ENCODE measurements around the gene YDJC. TPM values are rescaled to one million over a fixed set of nuclear protein-coding genes. Genes with fewer than 3 reads are reported as not detected.
"Not testable (repeated sequence)": the region's sequence is repeated elsewhere in the genome, so short reads cannot be mapped to it uniquely, and the experiment has no call there.

Gene YDJC
- total RNA-seq, 1 donor from 2014 or later = not detected

DNA sequence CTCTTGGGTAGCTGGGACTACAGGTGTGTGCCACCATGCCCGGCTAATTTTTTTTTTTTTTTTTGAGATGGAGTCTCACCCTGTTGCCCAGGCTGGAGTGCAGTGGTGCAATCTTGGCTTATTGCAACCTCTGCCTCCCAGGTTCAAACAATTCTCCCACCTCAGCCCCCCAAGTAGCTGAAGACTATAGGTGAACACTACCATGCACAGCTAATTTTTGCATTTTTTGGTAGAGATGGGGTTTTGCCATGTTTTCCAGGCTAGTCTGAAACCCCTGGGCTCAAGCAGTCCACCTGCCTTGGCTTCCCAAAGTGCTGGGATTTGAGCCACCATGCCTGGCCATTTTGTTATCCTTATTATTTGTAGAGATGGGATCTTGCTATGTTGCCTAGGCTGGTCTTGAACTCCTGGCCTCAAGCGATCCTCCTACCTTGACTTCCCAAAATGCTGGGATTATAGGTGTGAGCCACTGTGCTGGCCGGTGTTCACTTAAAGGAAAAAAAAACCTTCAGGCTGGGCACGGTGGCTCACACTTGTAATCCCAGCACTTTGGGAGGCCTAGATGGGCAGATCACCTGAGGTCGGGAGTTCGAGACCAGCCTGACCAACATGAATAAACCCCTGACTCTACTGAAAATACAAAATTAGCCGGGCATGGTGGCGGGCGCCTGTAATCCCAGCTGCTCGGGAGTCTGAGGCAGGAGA lies 48.7 kb downstream of the YDJC start:
- DNase-seq (ENCODE audit: low spot score) = not testable (repeated sequence)

DNA sequence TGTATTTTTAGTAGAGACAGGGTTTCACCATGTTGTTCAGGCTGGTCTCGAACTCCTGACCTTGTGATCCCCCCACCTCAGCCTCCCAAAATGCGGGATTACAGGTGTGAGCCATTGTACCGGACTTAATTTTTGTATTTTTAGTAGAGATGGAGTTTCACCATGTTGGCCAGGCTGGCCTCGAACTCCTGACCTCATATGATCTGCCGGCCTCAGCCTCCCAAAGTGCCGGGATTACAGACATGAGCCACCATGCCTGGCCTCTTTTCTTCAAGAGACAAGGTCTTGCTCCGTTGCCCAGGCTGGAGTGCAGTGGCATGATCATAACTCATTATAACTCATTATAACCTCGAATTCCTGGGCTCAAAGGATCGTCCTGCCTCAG lies 49.2 kb downstream of the YDJC start:
- not testable (repeated sequence) for DNase-seq (ENCODE audit: low spot score)

DNA sequence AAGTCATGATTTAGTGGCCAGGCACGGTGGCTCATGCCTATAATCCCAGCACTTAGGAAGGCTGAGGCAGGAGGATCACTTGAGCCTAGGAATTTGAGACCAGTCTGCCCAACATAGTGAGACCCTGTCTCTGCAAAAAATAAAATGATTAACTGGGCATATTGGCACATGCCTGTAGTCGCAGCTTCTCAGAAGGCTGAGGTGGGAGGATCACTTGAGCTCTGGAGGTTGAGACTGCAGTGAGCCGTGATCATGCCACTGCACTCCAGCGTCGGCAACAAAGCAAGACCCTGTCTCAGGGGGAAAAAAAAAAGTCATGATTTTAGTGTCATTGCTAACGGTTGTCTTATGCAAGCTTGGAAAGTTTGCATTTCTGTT lies 50.4 kb downstream of the YDJC start:
- DNase-seq (ENCODE audit: low spot score) = no peak

Other genes starting within 250 kb of the YDJC start
- gene RIMBP3B, start 246.3 kb downstream of the YDJC start, total RNA-seq (ENCODE audit: insufficient read depth, low replicate concordance) = not detected
- 7.7 TPM for gene HIC2, start 212.7 kb downstream of the YDJC start, total RNA-seq (ENCODE audit: insufficient read depth, low replicate concordance)
- gene TMEM191C, start 162.6 kb downstream of the YDJC start, total RNA-seq (ENCODE audit: insufficient read depth, low replicate concordance) = 8.9 TPM
- not detected for gene RIMBP3C, start 78.6 kb downstream of the YDJC start, total RNA-seq (ENCODE audit: insufficient read depth, low replicate concordance)
- 20.9 TPM for gene UBE2L3, start 62.3 kb downstream of the YDJC start, total RNA-seq (ENCODE audit: insufficient read depth, low replicate concordance)
- not detected for gene CCDC116, start 2.7 kb upstream of the YDJC start, total RNA-seq (ENCODE audit: insufficient read depth, low replicate concordance)
- 6.7 TPM for gene SDF2L1, start 12.3 kb upstream of the YDJC start, total RNA-seq (ENCODE audit: insufficient read depth, low replicate concordance)
- gene PPIL2, start 36.0 kb upstream of the YDJC start, total RNA-seq (ENCODE audit: insufficient read depth, low replicate concordance) = 35.6 TPM
- 9.6 TPM for gene YPEL1, start 105.8 kb upstream of the YDJC start, total RNA-seq (ENCODE audit: insufficient read depth, low replicate concordance)
- gene MAPK1, start 237.6 kb upstream of the YDJC start, total RNA-seq (ENCODE audit: insufficient read depth, low replicate concordance) = 47.9 TPM

Data from umbilical cord (tissue), 2 donors.